Cardiac muscle cell (in vitro differentiated cells and primary cell): ENCODE results near the gene SDF4. TPM values are rescaled to one million over a fixed set of nuclear protein-coding genes. Genes with fewer than 3 reads are reported as not detected.
"Not testable (repeated sequence)": the region's sequence is repeated elsewhere in the genome, so short reads cannot be mapped to it uniquely, and the experiment has no call there.

Source experiments
- DNase-seq, 2 donors: peaks; one replicate each; pipeline versions ENCODE4 v3.0.0 to v3.0.0-alpha.2; 2010 to 2017; ENCODE audit warnings: low read depth in 1 of 2, low spot score in 1 of 2
- H3K27ac ChIP-seq: fragments of 200-600 bp; sonication (generic); 2 replicates; pipeline ENCODE4 v1.5.1; 2016
- H3K27me3 ChIP-seq: fragments of 200-600 bp; sonication (generic); 2 replicates; pipeline ENCODE4 v1.6.0; 2016; ENCODE audit warnings: control low read depth
- H3K36me3 ChIP-seq: fragments of 200-600 bp; sonication (generic); 2 replicates; pipeline ENCODE4 v1.5.1; 2016; ENCODE audit warnings: control low read depth
- H3K4me1 ChIP-seq: fragments of 200-600 bp; sonication (generic); 2 replicates; pipeline ENCODE4 v1.8.1; 2017; ENCODE audit warnings: low read depth, mild to moderate bottlenecking, mixed run types
- H3K4me3 ChIP-seq: fragments of 200-600 bp; sonication (generic); 2 replicates; pipeline ENCODE4 v1.5.1; 2016; ENCODE audit warnings: mild to moderate bottlenecking
- H3K9me3 ChIP-seq: fragments of 200-600 bp; sonication (generic); 2 replicates; pipeline ENCODE4 v1.5.1; 2017; ENCODE audit warnings: low read depth, mild to moderate bottlenecking, control low read depth
- polyA plus RNA-seq: library from polyadenylated mRNA; unstranded; fragments of >200 nt; fragmentation: Nextera tagmentation; extraction: Ambion mirVana; gene quantifications from 2 replicates; pipeline ENCODE4 v1.2.1, GENCODE V29; 2016
- total RNA-seq: library from RNA; depleted of rRNA; stranded (reverse); fragments of >200 nt; gene quantifications from 2 replicates; pipeline ENCODE4 v1.2.3, GENCODE V29; 2016
- TF ChIP-seq, protein P1 (sequence below): IDR thresholded peaks from 2 replicates; pipeline ENCODE4 v1.5.1; 2012; ENCODE audit warnings: low read depth, mild to moderate bottlenecking, low read length

The SDF4 gene
- total and polyA plus RNA-seq, 2 experiments from 2014 or later = 148 to 180 TPM

DNA sequence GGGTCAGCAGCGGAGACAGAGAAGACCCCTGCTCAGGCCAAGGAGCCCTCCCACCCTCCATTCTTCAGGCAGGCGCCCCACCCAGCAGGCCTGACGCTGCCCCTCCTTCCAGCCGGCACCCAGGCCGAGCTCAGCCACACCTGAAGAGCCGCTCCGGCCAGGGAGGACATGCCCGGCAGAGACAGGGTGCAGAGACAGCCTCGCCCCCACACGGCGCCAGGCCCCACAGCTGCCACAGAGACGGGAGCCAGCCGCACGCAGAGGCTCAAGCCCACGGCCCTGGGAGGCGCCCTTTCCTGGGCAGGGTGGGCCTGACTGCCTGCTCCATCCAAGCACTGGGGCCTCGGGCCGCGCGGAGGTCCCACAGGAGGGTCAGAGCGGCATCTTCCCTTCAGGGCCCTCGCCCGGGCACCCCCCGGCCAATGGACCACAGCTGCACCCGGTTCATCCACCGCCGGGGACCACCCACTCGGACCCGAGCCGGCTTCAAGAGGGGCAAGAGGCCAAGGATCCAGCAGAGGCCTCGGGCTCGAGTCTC, 52.9 kb downstream of the SDF4 start:
- no peak for DNase-seq

DNA sequence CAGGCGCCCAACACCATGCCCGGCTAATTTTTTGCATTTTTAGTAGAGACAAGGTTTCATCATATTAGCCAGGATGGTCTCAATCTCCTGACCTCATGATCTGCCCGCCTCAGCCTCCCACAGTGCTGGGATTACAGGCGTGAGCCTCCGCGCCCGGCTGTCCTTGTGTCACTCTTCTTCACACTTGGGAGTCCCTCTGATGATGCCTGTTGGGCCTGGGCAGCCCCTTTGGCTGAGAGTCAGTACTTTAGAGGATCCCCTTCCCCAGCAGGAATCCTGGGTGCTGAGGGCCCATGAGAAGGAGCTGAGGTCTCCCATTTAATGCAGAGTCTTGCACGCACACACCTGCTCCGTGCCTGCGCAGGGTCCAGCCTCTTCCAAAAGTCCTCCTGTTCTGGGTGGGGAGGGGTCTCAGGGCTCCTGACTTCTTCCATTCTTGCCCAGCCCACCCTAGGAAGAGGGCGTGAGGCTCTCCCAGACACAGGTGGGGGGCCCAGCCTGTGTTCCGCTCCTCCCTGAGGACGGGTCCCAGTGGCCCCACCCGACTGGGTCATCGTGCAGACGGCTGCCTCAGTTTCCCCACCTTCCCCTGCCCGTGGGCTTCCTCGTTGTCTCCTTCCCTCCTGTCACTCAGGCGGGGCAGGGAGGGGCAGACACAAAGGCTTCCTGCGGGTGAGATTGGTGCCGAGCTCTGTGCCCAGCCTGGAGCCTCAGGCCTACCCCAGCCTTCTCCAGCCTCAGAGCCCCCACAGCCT, 54.2 kb downstream of the SDF4 start:
- no peak overlapping the region for H3K27ac ChIP-seq
- DNase-seq = no peak
- no peaks in the 10 kb centered on the region for H3K4me1 ChIP-seq
- no peaks in the 10 kb centered on the region for H3K9me3 ChIP-seq
- no peaks in the 10 kb centered on the region for H3K36me3 ChIP-seq
- H3K27me3 ChIP-seq = peaks cover 44% of the 10 kb centered on the region
- H3K4me3 ChIP-seq = no peak overlapping the region
- TF ChIP-seq, protein P1, sequence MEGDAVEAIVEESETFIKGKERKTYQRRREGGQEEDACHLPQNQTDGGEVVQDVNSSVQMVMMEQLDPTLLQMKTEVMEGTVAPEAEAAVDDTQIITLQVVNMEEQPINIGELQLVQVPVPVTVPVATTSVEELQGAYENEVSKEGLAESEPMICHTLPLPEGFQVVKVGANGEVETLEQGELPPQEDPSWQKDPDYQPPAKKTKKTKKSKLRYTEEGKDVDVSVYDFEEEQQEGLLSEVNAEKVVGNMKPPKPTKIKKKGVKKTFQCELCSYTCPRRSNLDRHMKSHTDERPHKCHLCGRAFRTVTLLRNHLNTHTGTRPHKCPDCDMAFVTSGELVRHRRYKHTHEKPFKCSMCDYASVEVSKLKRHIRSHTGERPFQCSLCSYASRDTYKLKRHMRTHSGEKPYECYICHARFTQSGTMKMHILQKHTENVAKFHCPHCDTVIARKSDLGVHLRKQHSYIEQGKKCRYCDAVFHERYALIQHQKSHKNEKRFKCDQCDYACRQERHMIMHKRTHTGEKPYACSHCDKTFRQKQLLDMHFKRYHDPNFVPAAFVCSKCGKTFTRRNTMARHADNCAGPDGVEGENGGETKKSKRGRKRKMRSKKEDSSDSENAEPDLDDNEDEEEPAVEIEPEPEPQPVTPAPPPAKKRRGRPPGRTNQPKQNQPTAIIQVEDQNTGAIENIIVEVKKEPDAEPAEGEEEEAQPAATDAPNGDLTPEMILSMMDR = no peak

More for the DNA sequence above, 52.9 kb downstream of the SDF4 start:
- H3K27ac ChIP-seq = no peak overlapping the region
- no peaks in the 10 kb centered on the region for H3K9me3 ChIP-seq
- no peaks in the 10 kb centered on the region for H3K4me1 ChIP-seq
- H3K27me3 ChIP-seq = peaks cover 33% of the 10 kb centered on the region
- TF ChIP-seq, protein P1 = no peak
- no peaks in the 10 kb centered on the region for H3K36me3 ChIP-seq
- no peak overlapping the region for H3K4me3 ChIP-seq

DNA sequence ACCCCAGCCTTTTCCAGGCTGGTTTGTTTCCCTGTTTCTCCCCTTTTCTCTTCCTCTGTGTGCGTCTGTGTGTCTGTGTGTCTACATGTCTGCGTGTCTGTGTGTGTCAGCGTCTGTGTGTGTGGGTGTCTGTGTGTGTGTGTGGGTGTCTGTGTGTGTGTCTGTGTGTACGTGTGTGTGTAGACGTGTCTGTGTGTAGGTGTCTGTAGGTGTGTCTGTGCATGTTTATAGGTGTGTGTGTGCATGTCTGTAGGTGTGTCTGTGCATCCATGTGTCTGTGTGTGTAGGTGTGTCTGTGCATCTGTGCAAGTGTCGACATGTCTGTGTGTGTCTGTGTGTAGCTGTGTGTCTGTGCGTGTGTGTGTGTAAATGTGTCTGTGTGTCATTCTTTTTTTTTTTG, 54.9 kb downstream of the SDF4 start:
- Histone ChIP-seq H3K27ac (no peak overlapping the region), H3K4me1 (no peaks in the 10 kb centered on the region), H3K27me3 (peaks cover 48% of the 10 kb centered on the region), H3K36me3 (no peaks in the 10 kb centered on the region), H3K4me3 (no peak overlapping the region), H3K9me3 (no peaks in the 10 kb centered on the region)
- TF ChIP-seq, protein P1 = no peak
- DNase-seq = no peak

DNA sequence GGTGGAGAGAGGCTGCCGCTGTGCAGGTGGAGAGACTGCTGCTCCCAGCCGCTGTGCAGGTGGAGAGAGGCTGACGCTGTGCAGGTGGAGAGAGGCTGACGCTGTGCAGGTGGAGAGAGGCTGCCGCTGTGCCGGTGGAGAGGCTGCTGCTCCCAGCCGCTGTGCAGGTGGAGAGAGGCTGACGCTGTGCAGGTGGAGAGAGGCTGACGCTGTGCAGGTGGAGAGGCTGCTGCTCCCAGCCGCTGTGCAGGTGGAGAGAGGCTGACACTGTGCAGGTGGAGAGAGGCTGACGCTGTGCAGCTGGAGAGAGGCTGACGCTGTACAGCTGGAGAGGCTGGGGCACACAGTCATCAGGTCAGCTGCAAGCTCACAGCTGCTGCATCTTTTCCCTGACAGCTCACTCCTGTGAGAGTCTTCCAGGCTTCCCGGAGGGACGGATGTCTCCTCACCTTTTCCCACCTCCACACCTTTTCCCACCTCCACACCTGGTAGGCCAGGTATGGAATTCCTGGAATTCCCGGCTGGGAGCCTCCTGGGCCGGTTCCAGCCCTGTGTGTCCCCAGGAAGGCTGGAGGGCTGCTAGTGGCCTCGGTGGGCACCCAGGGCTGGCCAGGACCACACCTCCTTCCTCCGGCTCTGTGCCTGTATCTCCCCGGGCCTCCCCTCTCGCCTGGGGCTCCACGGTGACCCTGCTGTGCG, 55.6 kb downstream of the SDF4 start:
- DNase-seq, H3K36me3 ChIP-seq, H3K4me1 ChIP-seq, H3K27ac ChIP-seq, H3K4me3 ChIP-seq, H3K9me3 ChIP-seq: not testable (repeated sequence)
- H3K27me3 ChIP-seq = peaks cover 48% of the 10 kb centered on the region

DNA sequence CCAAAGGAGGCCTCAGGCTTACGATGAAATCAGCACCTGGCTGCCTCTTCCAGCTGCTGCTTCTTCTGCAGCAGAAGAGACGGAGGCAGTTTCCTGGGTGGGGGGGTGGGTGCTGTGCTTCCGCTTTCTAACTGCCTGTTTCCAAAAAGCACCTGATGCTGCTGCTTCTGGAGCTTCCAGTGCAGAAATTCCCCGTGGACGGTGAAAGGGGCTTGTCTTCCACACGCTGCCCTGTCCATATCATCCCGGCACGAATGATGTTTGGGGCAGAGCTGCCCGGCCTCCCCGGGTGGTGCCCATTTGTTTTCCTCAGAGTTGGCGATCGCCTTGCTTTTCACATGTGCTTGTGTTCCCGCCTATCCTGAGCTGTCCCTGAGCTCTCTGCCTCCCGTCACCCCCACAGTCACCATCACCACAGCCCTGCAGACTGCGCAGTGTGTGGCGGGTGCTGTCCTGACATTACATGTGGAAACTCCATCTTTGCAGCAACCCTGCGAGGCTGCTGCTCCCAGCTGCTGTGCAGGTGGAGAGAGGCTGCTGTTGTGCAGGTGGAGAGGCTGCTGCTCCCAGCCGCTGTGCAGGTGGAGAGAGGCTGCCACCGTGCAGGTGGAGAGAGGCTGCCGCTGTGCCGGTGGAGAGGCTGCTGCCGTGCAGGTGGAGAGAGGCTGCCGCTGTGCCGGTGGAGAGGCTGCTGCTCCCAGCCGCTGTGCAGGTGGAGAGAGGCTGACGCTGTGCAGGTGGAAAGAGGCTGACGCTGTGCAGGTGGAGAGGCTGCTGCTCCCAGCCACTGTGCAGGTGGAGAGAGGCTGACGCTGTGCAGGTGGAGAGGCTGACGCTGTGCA, 56.4 kb downstream of the SDF4 start:
- TF ChIP-seq, protein P1 = no peak
- Histone ChIP-seq H3K4me3 (no peak overlapping the region), H3K36me3 (no peaks in the 10 kb centered on the region), H3K9me3 (no peaks in the 10 kb centered on the region), H3K27ac (no peak overlapping the region), H3K4me1 (no peaks in the 10 kb centered on the region), H3K27me3 (peaks cover 48% of the 10 kb centered on the region)
- DNase-seq = no peak
